ENCODE results near the gene ADAM33.

The ADAM33 gene

GRCh38 chr20:3723284-3723683, 41.5 kb upstream of the ADAM33 start:
- H3K4me1 ChIP-seq (ENCODE audit: control insufficient read depth, insufficient read depth, low read length) = no peaks in the 10 kb centered on the region
- H3K4me3 ChIP-seq (ENCODE audit: insufficient read depth, low read depth, low read length) = no peak overlapping the region
- H3K27me3 ChIP-seq (ENCODE audit: control insufficient read depth, insufficient read depth, low read length, poor library complexity, severe bottlenecking) = peaks cover 4% of the 10 kb centered on the region
- no peaks in the 10 kb centered on the region for H3K9me3 ChIP-seq (ENCODE audit: control insufficient read depth, low read length)
- WGBS, 2 experiments = 92 to 94% methylated on average over 8 of the region's 8 CpGs
- H3K36me3 ChIP-seq (ENCODE audit: control insufficient read depth, insufficient read depth, low read length) = no peaks in the 10 kb centered on the region
- no peak overlapping the region for H3K27ac ChIP-seq (ENCODE audit: insufficient read depth, low read depth, low read length, poor library complexity, severe bottlenecking)

- Histone ChIP-seq H3K27ac (ENCODE audit: insufficient read depth, low read depth, low read length, poor library complexity, severe bottlenecking) (no peak overlapping the region), H3K27me3 (ENCODE audit: control insufficient read depth, insufficient read depth, low read length, poor library complexity, severe bottlenecking) (no peaks in the 10 kb centered on the region), H3K36me3 (ENCODE audit: control insufficient read depth, insufficient read depth, low read length) (no peaks in the 10 kb centered on the region), H3K9me3 (ENCODE audit: control insufficient read depth, low read length) (no peaks in the 10 kb centered on the region), H3K4me3 (ENCODE audit: insufficient read depth, low read depth, low read length) (no peak overlapping the region), H3K4me1 (ENCODE audit: control insufficient read depth, insufficient read depth, low read length) (no peaks in the 10 kb centered on the region)
- 87 to 91% methylated on average over 1 to 2 of the region's 4 CpGs for WGBS, 2 experiments
These were observed 40.1 kb upstream of the ADAM33 start for GRCh38 chr20:3721912-3722311.

GRCh38 chr20:3720626-3721025, 38.8 kb upstream of the ADAM33 start:
- H3K36me3 ChIP-seq (ENCODE audit: control insufficient read depth, insufficient read depth, low read length) = no peaks in the 10 kb centered on the region
- H3K9me3 ChIP-seq (ENCODE audit: control insufficient read depth, low read length) = no peaks in the 10 kb centered on the region
- no peak overlapping the region for H3K27ac ChIP-seq (ENCODE audit: insufficient read depth, low read depth, low read length, poor library complexity, severe bottlenecking)
- no peaks in the 10 kb centered on the region for H3K4me1 ChIP-seq (ENCODE audit: control insufficient read depth, insufficient read depth, low read length)
- no peak overlapping the region for H3K4me3 ChIP-seq (ENCODE audit: insufficient read depth, low read depth, low read length)
- no peaks in the 10 kb centered on the region for H3K27me3 ChIP-seq (ENCODE audit: control insufficient read depth, insufficient read depth, low read length, poor library complexity, severe bottlenecking)
- 74 to 80% methylated on average over 6 of the region's 6 CpGs for WGBS, 2 experiments

- H3K27ac ChIP-seq (ENCODE audit: insufficient read depth, low read depth, low read length, poor library complexity, severe bottlenecking) = no peak overlapping the region
- H3K4me3 ChIP-seq (ENCODE audit: insufficient read depth, low read depth, low read length) = no peak overlapping the region
- no peaks in the 10 kb centered on the region for H3K36me3 ChIP-seq (ENCODE audit: control insufficient read depth, insufficient read depth, low read length)
- 85 to 90% methylated on average over 2 of the region's 2 CpGs for whole genome bisulfite sequencing, 2 experiments
- no peaks in the 10 kb centered on the region for H3K27me3 ChIP-seq (ENCODE audit: control insufficient read depth, insufficient read depth, low read length, poor library complexity, severe bottlenecking)
- no peaks in the 10 kb centered on the region for H3K4me1 ChIP-seq (ENCODE audit: control insufficient read depth, insufficient read depth, low read length)
- no peaks in the 10 kb centered on the region for H3K9me3 ChIP-seq (ENCODE audit: control insufficient read depth, low read length)
These were observed 38.3 kb upstream of the ADAM33 start for GRCh38 chr20:3720068-3720467.

GRCh38 chr20:3719046-3719445, 37.2 kb upstream of the ADAM33 start:
- Histone ChIP-seq H3K4me1 (ENCODE audit: control insufficient read depth, insufficient read depth, low read length) (no peaks in the 10 kb centered on the region), H3K4me3 (ENCODE audit: insufficient read depth, low read depth, low read length) (no peak overlapping the region), H3K27me3 (ENCODE audit: control insufficient read depth, insufficient read depth, low read length, poor library complexity, severe bottlenecking) (no peaks in the 10 kb centered on the region), H3K9me3 (ENCODE audit: control insufficient read depth, low read length) (no peaks in the 10 kb centered on the region), H3K27ac (ENCODE audit: insufficient read depth, low read depth, low read length, poor library complexity, severe bottlenecking) (no peak overlapping the region), H3K36me3 (ENCODE audit: control insufficient read depth, insufficient read depth, low read length) (no peaks in the 10 kb centered on the region)
- 91 to 93% methylated on average over 4 of the region's 4 CpGs for WGBS, 2 experiments

- Histone ChIP-seq H3K4me1 (ENCODE audit: control insufficient read depth, insufficient read depth, low read length) (no peaks in the 10 kb centered on the region), H3K4me3 (ENCODE audit: insufficient read depth, low read depth, low read length) (no peak overlapping the region), H3K27ac (ENCODE audit: insufficient read depth, low read depth, low read length, poor library complexity, severe bottlenecking) (no peak overlapping the region), H3K27me3 (ENCODE audit: control insufficient read depth, insufficient read depth, low read length, poor library complexity, severe bottlenecking) (no peaks in the 10 kb centered on the region), H3K9me3 (ENCODE audit: control insufficient read depth, low read length) (no peaks in the 10 kb centered on the region), H3K36me3 (ENCODE audit: control insufficient read depth, insufficient read depth, low read length) (no peaks in the 10 kb centered on the region)
- WGBS, 2 experiments = 75 to 83% methylated on average over 4 of the region's 4 CpGs
These were observed 34.5 kb upstream of the ADAM33 start for GRCh38 chr20:3716195-3716834.

GRCh38 chr20:3714092-3714491, 32.3 kb upstream of the ADAM33 start:
- no peaks in the 10 kb centered on the region for H3K9me3 ChIP-seq (ENCODE audit: control insufficient read depth, low read length)
- H3K36me3 ChIP-seq (ENCODE audit: control insufficient read depth, insufficient read depth, low read length) = no peaks in the 10 kb centered on the region
- WGBS, 2 experiments = 92 to 95% methylated on average over 4 of the region's 4 CpGs
- no peak overlapping the region for H3K4me3 ChIP-seq (ENCODE audit: insufficient read depth, low read depth, low read length)
- H3K27me3 ChIP-seq (ENCODE audit: control insufficient read depth, insufficient read depth, low read length, poor library complexity, severe bottlenecking) = no peaks in the 10 kb centered on the region
- H3K27ac ChIP-seq (ENCODE audit: insufficient read depth, low read depth, low read length, poor library complexity, severe bottlenecking) = no peak overlapping the region
- H3K4me1 ChIP-seq (ENCODE audit: control insufficient read depth, insufficient read depth, low read length) = no peaks in the 10 kb centered on the region

GRCh38 chr20:3712279-3712873, 30.6 kb upstream of the ADAM33 start, which contains the start of gene SIGLEC1:
TSS of gene SIGLEC1 (minus strand) at chr20:3712600. CDS start at chr20:3707128, 5,472 bp downstream.
- Histone ChIP-seq H3K27me3 (ENCODE audit: control insufficient read depth, insufficient read depth, low read length, poor library complexity, severe bottlenecking) (no peaks in the 10 kb centered on the region), H3K4me1 (ENCODE audit: control insufficient read depth, insufficient read depth, low read length) (no peaks in the 10 kb centered on the region)
- WGBS, 2 experiments = 91 to 92% methylated on average over 15 of the region's 15 CpGs

GRCh38 chr20:3711484-3711941, 29.7 kb upstream of the ADAM33 start:
- Histone ChIP-seq H3K27ac (ENCODE audit: insufficient read depth, low read depth, low read length, poor library complexity, severe bottlenecking) (no peak overlapping the region), H3K4me3 (ENCODE audit: insufficient read depth, low read depth, low read length) (no peak overlapping the region), H3K27me3 (ENCODE audit: control insufficient read depth, insufficient read depth, low read length, poor library complexity, severe bottlenecking) (no peaks in the 10 kb centered on the region), H3K36me3 (ENCODE audit: control insufficient read depth, insufficient read depth, low read length) (no peaks in the 10 kb centered on the region), H3K4me1 (ENCODE audit: control insufficient read depth, insufficient read depth, low read length) (no peaks in the 10 kb centered on the region), H3K9me3 (ENCODE audit: control insufficient read depth, low read length) (no peaks in the 10 kb centered on the region)
- 90 to 95% methylated on average over 4 of the region's 4 CpGs for WGBS, 2 experiments

More at GRCh38 chr20:3712279-3712873, 30.6 kb upstream of the ADAM33 start, which contains the start of gene SIGLEC1:
- Histone ChIP-seq H3K9me3 (ENCODE audit: control insufficient read depth, low read length) (no peaks in the 10 kb centered on the region), H3K36me3 (ENCODE audit: control insufficient read depth, insufficient read depth, low read length) (no peaks in the 10 kb centered on the region), H3K27ac (ENCODE audit: insufficient read depth, low read depth, low read length, poor library complexity, severe bottlenecking) (no peak within 1 kb of the TSS), H3K4me3 (ENCODE audit: insufficient read depth, low read depth, low read length) (no peak within 1 kb of the TSS)

GRCh38 chr20:3710703-3711483, 29.1 kb upstream of the ADAM33 start:
- H3K27ac ChIP-seq (ENCODE audit: insufficient read depth, low read depth, low read length, poor library complexity, severe bottlenecking) = no peak overlapping the region
- H3K4me1 ChIP-seq (ENCODE audit: control insufficient read depth, insufficient read depth, low read length) = no peaks in the 10 kb centered on the region
- no peaks in the 10 kb centered on the region for H3K9me3 ChIP-seq (ENCODE audit: control insufficient read depth, low read length)
- H3K36me3 ChIP-seq (ENCODE audit: control insufficient read depth, insufficient read depth, low read length) = no peaks in the 10 kb centered on the region
- no peak overlapping the region for H3K4me3 ChIP-seq (ENCODE audit: insufficient read depth, low read depth, low read length)
- WGBS, 2 experiments = 35 to 38% methylated on average over 18 of the region's 18 CpGs
- H3K27me3 ChIP-seq (ENCODE audit: control insufficient read depth, insufficient read depth, low read length, poor library complexity, severe bottlenecking) = no peaks in the 10 kb centered on the region

Data from ectodermal cell (in vitro differentiated cells).